AG08395 (cell line): Measurements from ENCODE around the gene SDCBP2.
"Not testable (repeated sequence)": the region's sequence is repeated elsewhere in the genome, so short reads cannot be mapped to it uniquely, and the experiment has no call there.

Experiments
- DNase-seq: peaks from one replicate; pipeline ENCODE4 v3.0.0; 2012; ENCODE audit warnings: mixed read lengths, low spot score

SDCBP2 gene

DNA sequence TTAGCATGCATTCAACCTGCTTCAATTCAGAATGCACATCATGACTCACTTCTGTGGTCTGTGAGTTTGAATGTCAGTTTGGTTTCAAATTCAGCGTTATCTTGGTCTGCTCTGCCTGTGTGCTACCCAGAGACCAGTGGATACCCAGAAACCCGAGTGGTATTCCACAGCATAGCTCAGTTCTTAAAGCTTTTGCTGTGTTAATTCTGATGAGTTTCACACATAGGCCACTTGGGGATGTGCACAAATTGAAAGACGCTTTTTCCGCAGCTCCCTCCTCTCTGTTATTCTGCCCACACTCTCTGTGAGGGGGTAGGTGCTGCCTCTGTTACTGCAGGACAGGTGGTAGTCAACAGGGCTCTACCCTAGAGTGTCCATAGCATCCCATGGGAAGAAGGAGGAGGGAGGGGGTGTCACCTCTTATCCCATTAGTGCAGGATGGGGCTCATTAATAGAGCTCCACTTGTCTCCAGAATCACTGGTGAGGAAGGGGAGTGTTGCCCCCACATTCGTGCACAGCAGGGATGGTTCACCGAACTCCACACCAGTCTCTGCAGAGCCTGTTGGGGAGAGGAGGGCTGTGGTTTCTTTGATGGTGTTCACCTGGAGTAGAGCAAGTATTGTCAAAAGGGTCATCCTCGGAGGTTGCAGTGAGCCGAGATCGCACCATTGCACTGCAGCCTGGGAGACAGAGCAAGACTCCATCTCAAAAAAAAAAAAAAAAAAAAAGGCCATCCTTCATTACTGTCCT, 29.2 kb upstream of the SDCBP2 start:
- DNase-seq, result no peak

DNA sequence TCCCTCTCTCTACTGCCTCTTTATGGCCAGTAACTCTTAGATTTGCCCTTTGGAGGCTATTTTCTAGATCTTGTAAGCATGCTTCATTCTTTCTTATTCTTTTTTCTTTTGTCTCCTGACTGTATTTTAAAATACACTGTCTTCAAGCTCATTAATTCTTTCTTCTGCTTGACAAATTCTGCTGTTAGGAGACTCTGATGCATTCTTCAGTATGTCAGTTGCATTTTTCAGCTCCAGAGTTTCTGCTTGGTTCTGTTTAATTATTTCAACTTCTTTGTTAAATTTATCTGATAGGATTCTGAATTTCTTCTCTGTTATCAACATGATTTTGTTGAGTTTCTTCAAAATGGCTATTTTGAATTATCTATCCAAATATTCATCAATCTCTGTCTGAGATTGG, 25.0 kb upstream of the SDCBP2 start:
- DNase-seq, result no peak

DNA sequence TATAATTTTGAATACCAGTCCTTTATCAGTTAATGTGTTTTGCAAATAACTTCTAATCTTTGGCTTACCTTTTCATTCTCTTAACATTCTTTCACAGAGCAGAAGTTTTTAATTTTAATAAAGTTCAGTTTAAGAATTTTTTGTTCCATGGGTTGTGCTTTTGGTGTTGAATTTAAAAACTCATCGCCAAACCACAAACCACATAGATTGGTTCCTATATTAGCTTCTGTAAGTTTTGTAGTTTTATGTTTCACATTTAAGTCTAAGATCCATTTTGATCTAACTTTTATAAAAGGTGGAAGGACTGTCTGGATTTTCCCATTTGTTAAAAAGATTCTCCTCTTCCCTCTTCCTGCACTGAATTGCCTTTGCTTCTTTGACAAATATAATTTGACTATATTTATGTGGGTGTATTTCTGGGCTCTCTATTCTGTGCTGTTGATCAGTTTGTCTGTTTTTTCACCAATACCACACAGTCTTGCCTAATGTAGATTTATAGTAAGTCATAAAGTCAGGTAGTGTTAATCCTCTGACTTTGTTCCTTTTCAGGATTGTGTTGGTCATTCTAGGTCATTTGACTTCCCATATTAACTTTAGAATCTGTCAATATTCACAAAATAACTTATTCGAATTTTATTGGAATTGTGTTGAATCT, 17.5 kb upstream of the SDCBP2 start:
- DNase-seq, result no peak

DNA sequence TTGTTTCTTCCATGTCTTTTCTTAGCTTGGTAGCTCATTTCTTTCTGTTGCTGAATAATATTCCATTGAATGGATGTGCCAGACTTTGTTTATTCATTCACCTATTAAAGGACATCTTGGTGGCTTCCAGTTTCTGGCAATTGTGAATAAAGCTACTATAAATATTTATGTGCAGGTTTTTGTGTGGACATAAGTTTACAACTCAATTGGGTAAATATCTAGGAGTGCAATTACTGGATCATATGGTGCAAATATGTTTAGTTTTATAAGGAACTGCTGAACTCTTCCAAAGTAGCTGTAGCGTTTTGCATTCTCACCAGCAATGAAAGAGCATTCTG, 16.8 kb upstream of the SDCBP2 start:
- DNase-seq, result no peak

DNA sequence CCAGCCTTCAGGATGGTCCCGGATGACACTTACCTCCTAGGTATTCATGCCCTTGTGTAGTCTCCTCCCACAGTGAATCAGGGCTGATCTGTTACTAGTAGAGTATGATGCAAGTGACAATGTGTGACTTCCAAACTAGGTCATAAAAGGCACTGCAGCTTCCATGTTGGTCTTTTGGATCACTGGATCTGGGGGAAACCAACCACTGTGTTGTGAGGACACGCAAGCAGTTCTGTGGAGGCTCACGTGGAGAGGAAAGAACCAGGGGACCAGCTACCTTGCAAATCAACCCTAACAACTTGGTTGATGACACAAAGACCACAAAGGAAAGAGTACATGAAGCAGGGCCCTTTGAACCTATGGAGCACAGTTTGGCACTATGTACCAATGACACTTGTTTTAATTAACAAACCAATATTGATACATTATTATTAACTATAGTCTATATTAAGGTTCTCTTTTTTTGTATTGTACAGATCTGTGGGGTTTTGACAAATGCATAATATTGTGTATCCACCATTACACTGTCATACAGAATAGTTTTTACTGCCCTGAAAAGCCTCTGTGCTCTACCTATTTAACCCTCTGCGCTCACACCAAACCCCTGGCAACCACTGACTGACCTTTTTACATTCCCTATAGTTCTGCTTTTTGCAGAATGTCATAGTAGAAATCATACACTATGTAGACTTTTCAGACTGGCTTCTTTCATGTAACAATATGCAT, 16.3 kb upstream of the SDCBP2 start:
- DNase-seq, result no peak

DNA sequence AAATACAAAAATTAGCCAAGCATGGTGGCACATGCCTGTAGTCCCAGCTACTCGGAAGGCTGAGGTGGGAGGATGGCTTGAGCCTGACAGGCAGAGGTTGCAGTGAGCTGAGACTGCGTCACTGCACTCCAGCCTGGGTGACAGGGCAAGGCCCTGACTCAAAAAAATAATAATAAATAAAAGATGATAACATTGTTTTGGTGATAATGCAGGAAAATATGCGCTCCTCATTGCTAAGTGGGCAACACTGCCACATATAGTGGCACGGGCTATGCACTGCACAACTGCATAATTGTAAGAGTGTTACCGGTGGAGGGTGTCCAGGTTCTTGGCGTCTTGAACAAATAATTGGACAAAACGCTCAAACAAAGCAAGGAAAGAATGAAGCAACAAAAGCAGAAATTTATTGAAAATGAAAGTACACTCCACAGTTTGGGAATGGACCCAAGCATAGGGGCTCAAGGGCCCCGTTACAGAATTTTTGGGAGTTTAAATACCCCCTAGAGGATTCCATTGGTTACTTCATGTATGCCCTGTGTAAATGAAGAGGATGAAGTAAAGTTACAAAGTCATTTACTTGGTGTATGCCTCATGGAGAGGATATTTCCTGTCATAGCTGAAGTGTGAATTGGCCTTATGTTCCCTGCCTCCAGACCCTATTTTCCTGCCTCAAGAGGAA, 14.6 kb upstream of the SDCBP2 start:
- DNase-seq, result not testable (repeated sequence)

DNA sequence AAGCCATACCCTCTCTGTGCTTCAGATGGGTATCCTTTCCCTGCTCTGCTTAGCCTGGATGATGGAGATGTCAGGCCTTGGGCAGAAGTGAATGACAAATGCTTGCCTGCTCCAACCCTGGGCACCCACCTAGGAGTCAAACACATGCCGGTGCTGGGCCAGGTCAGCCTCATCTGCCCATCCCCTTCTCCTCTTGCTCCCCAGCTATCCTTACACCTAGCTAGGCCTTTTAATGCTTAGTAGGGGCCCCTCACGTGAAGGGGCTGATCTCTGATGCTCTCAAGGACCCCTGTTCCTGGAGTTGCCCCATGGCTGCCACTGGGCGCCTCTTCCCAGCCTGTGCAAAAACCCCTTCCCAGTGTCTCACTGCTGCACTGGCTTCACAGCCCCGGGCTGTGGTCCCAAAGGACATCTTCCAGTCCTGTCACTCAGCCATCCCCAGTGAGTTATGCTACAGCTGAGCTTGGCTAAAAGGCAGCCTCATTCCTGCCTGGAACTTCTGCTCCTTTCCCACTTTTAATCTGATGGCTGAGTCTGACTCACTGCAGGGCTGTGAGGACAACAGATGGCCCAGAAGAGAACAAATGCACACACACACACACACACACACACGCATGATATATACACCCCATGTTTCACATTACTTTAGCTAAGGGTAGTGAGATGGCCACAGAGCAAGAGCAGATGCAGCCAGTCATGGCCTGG, 12.8 kb upstream of the SDCBP2 start:
- peak; percentile 48 for DNase-seq

DNA sequence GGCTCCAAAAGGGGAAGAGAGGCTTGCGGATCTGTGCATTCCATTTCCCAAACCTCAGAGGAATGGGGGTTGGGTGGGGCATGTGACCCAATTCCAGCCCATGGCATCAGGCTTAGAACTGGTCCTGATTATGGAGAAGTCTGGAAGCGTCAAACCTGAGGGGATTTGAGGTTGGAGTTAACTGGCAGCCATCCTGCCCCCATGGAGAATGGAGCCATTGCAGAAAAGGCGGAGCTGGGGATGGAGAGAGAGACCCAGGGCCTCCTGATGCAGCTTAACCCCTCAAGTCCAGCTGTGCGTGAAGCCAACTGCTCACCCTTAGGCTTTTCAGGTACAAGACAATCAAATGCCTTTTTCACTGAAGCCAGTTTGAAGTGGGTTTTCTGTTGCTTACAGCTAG, 9.9 kb upstream of the SDCBP2 start:
- no peak for DNase-seq

DNA sequence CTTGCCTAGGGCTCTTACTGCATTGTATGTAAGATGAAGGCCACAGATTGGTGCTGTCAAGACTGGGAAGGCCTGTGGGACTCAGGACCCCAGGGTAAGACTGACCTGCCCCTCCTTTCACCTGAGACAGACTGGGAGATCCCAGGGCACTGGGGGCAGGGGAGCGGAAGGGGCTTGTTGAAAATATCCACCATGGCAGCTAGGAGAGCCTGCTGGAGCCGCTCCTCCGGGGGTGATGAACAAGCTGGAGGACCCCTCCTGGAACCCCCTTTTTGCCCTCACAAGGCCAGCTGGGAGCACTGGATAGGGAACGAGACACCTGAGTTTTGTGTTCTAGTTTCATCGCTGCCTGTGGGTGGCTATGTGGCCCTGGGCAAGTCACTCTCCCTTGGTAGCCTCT, 9.2 kb upstream of the SDCBP2 start:
- no peak for DNase-seq

DNA sequence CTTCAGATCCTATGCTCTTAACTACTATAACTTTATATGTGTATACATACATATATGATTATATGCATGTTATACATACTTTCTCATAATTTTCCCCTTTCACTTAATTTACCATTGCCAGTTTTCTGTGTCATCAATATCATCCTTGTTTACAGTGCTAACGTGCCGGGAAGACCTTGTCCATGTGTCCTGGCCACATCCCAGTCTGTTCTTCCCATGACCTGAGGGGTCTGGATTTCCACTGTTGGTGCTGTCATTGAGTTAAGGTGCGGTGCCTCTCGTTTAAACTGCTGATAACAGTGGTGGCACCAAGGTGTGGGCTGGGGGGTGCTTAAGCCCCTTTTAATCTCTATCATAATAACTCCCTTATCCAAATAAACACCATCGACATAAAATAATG, 8.5 kb upstream of the SDCBP2 start:
- no peak for DNase-seq

DNA sequence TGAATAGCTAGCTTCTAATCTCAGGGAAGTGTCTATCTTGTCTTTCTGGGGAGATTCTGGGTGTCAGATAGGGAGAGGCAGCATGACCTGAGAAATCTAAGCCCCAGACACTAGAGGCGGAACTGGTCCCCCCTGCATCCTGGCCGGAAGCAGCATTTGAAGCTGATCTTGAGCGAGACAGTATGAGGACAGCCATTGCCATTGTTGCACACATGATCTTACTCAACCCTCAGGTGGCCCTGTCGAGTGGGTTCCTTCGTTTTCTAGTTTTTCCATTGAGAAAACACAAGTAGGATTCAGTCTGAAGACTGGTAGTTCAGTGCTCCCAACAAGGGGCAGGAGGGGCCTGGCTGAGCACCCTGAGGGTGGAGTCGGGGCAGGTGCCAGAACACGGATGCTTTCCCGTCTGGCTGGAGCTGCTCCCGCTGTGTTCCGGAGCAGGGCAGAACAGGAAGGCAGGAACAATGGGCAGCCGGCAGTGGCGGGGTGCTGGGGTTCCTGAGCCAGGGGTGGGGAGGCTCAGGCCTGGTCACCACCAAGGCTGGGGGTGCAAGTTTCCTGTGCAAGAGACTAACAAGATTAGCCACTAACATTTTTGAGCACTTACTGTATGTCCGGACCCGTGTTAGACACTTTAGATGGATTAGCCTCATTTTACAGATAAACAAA, 7.9 kb upstream of the SDCBP2 start:
- no peak for DNase-seq

DNA sequence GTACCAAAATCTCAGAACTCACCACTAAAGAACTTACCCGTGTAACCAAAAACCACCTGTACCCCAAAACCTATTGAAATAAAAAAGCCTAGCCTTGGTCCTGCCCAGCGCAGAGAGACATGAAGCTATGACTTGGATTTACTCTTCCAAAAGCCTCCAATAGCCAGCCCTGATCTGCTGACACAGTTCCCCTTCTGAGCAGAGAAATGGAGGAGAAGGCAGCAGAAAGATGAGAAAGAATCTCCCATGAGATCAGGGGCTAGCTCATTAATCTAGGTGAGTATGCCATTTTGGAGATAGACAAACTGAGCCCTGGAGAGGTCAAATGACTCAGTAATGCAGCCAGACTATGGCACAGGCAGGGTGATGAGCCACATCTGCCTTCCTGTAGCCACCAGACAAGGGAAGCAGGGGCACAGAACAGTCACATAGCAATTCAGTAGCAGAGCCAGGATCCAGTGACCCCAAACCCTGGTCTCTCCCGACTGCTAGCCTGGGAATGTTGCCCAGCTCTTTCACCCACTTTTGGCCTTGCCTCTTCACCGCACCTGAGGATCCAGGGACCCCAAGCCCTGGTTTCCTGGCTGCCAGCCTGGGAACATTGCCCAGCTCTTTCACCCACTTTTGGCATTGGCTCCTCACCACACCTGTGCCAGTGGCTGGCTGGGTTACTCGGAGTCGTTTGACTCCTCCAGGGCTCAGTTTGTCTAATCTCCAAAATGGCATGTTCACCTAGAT, 7.2 kb upstream of the SDCBP2 start:
- no peak for DNase-seq

DNA sequence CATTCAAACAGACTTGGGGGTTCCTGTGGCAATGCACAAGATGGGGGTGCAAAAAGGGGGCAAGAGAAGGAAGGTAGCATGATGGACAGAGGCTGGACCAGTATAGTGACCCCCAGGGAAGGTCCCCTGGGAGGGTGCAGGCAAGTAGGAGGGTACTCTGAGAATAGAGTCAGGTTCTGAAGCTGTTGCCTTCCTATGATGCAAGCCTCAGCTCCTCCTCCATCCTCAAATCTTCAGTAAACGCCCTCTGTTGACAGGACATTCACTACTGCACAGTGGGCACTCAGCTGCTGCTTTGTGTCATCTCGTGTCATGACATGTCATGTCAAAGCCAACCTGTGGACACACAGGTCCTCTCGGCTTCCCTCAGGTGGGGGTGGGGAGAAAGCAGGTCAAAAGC, 5.8 kb upstream of the SDCBP2 start:
- DNase-seq, result no peak

DNA sequence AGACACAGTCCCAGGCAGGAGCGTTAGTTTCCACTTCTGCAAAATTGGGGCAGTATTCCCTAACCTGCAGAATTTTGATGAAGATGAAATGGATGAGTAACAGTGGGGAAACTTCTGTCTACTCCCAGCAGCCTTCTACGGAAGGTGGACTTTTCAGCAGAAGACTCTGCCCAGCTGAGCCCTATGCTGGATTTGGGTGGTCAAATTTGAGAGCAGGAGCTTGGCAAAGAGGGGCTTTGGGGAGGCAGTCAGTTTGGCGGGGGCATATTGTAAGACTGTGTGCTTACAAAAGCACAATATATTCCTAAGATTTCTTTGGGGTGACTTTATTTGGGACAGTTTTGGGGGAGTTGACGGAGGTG, 5.4 kb upstream of the SDCBP2 start:
- DNase-seq, result no peak

DNA sequence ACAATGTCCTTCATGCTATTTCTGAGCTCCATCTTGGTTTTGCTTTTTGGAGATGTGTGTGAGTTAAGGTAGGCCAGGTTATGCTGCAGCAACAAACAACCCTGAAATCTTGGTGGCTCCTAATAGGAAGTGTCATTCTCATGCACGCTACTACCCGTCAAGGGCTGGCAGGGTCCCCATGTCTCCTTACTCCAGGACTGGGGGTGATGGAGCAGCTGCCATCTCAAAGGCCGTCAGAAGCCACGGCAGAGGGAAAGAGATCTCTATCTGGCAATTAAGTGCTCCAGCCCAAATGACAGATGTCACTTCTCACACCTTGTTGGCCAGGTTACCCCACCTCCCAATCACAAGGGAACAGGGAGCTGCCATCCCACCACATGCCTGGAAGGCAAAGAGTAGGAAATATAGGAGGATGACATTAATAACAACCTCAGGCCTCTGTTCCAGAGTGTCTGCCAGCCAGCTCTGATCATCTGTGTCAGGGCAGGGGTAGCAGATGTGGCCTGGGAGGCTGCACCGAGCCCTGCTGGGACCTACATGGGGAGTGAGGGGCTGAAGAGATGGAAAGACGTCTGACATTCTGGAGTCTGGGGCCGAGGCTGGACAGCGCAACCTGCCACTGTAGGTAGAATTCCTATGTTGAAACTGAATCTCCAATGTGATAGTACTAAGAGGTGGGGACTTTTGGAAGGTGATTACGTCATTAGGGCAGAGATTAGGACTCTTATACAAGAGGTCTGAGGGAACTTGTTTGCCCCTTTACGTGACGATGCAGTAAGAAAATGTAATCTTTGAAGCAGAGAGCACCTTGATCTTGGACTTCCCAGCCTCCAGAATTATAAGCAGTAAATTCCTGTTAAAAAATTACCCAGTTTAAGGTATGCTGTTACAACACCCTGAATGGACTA, 4.8 kb upstream of the SDCBP2 start:
- DNase-seq, result peak; percentile 0

DNA sequence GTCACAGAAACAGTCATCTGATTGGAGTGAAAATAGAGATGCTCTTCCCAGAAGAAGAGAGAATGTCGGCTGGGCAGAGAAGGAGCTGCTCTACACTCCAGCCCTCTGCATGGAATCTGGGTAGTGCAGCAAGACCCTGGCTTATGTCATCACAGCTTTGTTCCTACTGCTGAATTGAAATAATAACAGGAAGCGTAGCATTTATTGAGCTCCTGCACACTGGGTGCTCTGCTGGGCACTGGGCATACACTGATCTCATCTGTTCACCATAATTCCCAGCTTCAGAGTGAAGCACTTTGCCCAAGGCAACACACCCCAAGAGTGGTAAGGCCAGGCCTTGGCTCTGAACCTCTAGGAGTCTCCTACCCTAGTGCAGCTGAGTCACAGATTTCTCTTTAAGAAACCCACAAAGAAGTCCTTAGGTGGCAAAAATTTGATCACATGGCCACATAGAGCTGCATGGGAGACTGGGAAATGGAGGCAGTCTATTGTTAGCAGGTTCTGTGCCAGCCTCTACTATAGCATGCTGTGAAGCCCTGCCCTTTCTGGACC, 3.9 kb upstream of the SDCBP2 start:
- DNase-seq, result peak; percentile 0

DNA sequence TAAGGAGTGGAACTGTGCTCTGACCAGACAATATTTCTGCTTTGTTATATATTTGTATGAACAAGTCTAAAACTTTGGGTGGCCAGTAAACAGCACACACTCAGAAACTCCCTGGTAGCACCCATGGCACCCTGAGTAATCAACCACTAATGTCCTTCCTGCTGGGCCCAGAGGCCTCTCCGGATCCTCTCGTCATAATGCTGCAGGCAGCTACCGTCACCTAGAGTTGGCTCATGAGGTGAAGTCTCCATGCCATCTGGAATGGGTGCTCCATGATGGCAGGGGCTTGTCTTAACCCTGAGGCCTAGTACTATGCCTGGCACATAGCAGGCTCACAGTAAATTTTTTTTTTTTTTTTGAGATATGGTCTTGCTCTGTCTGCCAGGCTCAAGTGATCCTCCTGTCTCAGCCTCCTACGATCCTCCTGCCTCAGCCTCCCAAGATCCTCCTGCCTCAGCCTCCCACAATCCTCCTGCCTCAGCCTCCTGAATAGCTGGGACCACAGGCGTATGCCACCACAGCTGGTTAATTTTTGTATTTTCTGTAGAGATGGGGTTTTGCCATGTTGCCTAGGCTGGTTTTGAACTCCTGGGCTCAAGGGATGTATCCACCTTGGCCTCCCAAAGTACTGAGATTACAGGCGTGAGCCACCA, 3.0 kb upstream of the SDCBP2 start:
- DNase-seq, result no peak

DNA sequence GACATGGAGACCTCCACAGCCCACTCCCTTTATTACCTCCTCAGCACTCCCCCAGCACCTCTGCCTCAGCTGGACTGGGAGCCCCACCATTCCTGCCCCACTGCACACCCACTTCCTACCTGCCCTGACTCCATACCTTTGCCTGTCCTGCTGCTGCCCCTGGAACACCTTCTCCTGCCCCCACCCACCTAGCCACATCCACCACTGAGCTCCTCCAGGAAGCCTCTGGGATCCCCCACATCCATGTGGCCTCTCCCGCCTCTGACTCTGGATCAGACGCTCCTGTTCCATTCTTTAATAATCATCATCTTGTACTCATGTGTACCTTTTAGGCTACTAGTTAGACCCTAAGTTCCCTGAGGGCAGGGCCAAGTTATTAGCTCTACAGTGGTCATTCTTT, 2.2 kb upstream of the SDCBP2 start:
- no peak for DNase-seq
